ENCODE results near the gene ACO1. TPM values are rescaled to one million over a fixed set of nuclear protein-coding genes. Genes with fewer than 3 reads are reported as not detected.

Gene ACO1
- total RNA-seq, 3 donors from 2014 or later: 44.2 to 169 (median 47.1) TPM

DNA sequence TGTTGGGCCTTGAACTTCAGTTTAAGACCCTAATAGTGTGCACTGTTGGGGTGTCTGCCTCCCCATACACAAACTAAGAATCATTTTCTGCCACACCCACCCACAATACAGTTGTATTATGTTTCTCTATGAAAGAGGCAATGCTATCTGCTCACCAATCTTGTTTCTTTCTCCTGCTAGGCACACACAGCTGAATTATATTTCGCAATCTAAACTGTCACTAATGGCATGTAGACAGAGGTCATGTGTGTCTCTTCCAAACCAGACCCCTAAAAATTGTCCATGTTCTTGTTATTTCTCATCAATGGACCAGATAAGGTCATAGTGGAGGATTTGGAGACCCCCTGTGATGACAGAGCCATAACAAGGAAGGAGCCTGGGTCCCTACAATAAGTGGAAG lies 84.3 kb downstream of the ACO1 start:
- Histone ChIP-seq H3K27me3 (no peaks in the 10 kb centered on the region), H3K4me3 (no peak overlapping the region), H3K4me1 (no peaks in the 10 kb centered on the region), H3K27ac (no peak overlapping the region), H3K36me3 (no peaks in the 10 kb centered on the region), H3K9me3 (no peaks in the 10 kb centered on the region)
- intact Hi-C loops (cut with DNase I; ENCODE audit: low total_unique reads): no loop called here
- no peak for DNase-seq (ENCODE audit: low spot score in 2 of 2)
- TF ChIP-seq POLR2A (IDR thresholded peaks at IDR 0.05): no peak
- TF ChIP-seq, protein P1, sequence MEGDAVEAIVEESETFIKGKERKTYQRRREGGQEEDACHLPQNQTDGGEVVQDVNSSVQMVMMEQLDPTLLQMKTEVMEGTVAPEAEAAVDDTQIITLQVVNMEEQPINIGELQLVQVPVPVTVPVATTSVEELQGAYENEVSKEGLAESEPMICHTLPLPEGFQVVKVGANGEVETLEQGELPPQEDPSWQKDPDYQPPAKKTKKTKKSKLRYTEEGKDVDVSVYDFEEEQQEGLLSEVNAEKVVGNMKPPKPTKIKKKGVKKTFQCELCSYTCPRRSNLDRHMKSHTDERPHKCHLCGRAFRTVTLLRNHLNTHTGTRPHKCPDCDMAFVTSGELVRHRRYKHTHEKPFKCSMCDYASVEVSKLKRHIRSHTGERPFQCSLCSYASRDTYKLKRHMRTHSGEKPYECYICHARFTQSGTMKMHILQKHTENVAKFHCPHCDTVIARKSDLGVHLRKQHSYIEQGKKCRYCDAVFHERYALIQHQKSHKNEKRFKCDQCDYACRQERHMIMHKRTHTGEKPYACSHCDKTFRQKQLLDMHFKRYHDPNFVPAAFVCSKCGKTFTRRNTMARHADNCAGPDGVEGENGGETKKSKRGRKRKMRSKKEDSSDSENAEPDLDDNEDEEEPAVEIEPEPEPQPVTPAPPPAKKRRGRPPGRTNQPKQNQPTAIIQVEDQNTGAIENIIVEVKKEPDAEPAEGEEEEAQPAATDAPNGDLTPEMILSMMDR (IDR thresholded peaks at IDR 0.05): no peak
- no peak for TF ChIP-seq POLR2AphosphoS5 (IDR thresholded peaks at IDR 0.05)

DNA sequence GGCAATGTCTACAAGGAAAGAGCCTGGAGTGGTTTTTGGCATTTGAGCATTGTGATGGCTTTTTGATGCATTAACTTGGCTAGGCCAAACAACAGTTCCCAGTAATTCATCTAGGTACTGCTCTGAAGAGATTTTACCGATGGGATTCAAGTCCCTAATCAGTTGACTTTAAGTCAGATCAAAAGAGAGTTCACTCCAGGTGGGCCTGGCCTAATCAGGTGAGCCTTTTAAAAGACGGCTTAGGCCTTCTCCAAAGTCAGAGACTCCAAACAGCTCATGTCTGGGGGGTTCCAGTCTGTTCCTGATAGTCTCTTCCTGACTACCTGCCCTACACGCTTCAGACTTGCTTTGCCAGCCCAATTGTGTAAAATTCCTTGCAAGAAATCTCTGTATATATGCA lies 87.9 kb downstream of the ACO1 start:
- no peak for DNase-seq (ENCODE audit: low spot score in 2 of 2)
- H3K36me3 ChIP-seq: no peaks in the 10 kb centered on the region
- no peaks in the 10 kb centered on the region for H3K27me3 ChIP-seq

DNA sequence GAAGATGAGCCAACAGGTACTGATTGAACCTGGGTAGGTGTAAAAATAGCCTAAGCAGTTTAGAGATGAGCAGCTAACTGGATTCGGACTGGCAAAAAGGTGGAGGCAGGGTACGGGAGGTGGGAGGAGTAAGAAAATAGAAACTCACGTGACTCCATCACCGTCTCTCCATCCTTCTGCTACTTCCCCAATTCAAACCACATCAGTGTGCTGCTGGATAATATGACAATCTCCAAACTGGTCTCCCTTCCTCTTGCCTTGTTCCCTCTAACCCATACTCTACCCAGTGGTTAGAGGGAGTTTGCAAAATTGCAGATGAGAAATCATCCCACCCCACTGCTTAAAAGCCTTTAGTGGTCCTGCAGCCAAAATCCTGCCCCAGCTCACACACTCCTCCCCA lies 98.9 kb downstream of the ACO1 start:
- Histone ChIP-seq H3K4me3 (no peak overlapping the region), H3K9me3 (no peaks in the 10 kb centered on the region), H3K27ac (no peak overlapping the region), H3K36me3 (peaks cover 6% of the 10 kb centered on the region), H3K4me1 (no peaks in the 10 kb centered on the region), H3K27me3 (no peaks in the 10 kb centered on the region)
- intact Hi-C loops (cut with DNase I; ENCODE audit: low total_unique reads): no loop called here
- TF ChIP-seq, protein P1 (IDR thresholded peaks at IDR 0.05): no peak
- TF ChIP-seq POLR2A (IDR thresholded peaks at IDR 0.05) (no peak), POLR2AphosphoS5 (IDR thresholded peaks at IDR 0.05) (no peak)
- DNase-seq (ENCODE audit: low spot score in 2 of 2): no peak

More for the DNA sequence above, 87.9 kb downstream of the ACO1 start:
- H3K4me3 ChIP-seq: no peak overlapping the region
- H3K9me3 ChIP-seq: no peaks in the 10 kb centered on the region
- TF ChIP-seq, protein P1 (IDR thresholded peaks at IDR 0.05): no peak
- TF ChIP-seq POLR2A (IDR thresholded peaks at IDR 0.05): no peak
- TF ChIP-seq POLR2AphosphoS5 (IDR thresholded peaks at IDR 0.05): no peak
- intact Hi-C loops (cut with DNase I; ENCODE audit: low total_unique reads): no loop called here
- H3K4me1 ChIP-seq: no peaks in the 10 kb centered on the region
- no peak overlapping the region for H3K27ac ChIP-seq

DNA sequence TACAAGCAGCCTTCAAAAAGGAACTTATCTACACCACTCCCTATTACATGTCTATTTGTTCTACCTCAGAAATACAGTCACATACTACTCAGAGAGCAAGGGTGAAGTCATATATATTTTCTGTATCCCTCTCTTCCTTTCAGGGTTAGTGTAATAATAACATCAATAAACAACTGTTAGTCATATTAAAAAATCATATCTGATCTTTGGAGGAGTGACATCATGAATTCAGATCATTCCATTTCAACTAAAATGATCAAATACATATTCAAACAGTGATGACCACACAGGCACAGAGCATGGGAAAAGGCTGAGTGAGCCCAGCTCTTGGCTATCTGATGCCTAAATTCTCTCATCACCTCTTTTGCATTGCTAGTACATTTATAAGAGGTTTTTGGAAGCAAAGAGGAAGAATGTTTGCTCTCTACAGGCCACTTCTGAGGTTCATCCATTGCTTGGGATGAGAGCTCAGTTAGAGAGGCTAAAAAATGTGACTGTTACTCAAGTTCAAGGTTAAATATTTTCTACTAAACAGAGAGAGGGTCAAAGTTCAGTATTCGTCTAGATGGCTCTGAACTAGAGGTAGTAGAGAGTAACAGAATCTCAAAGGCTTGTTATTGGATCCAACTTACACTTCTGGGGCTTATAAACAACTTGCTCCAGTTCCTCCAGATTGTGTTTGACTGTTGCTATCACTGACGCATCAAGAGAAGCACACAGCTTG lies 102.6 kb downstream of the ACO1 start:
- Histone ChIP-seq H3K36me3 (peaks cover 6% of the 10 kb centered on the region), H3K4me3 (no peak overlapping the region), H3K27me3 (no peaks in the 10 kb centered on the region), H3K4me1 (no peaks in the 10 kb centered on the region), H3K9me3 (no peaks in the 10 kb centered on the region), H3K27ac (no peak overlapping the region)
- TF ChIP-seq POLR2A (IDR thresholded peaks at IDR 0.05): no peak
- TF ChIP-seq, protein P1 (IDR thresholded peaks at IDR 0.05): no peak
- TF ChIP-seq POLR2AphosphoS5 (IDR thresholded peaks at IDR 0.05): no peak
- intact Hi-C loops (cut with DNase I; ENCODE audit: low total_unique reads): no loop called here
- no peak for DNase-seq (ENCODE audit: low spot score in 2 of 2)

DNA sequence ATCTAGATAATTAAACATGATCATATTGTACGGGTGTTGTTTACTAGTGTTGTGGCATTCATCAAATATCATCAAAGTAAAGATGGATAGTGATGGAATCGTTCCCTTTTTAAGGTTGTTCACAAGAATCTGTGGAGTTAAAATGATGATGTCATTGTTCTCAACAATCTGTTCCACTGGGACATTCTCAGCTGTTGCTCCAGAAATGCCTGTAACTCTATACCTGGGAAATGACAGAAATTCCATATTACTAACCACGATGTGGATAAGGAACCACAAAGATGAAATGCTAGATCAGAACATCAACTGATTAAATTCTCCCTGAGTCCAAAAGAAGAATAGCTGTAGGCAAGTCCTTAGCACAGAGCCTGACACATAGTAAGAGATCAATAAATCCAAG lies 103.5 kb downstream of the ACO1 start:
- TF ChIP-seq, protein P1 (IDR thresholded peaks at IDR 0.05): no peak
- no peak for TF ChIP-seq POLR2AphosphoS5 (IDR thresholded peaks at IDR 0.05)
- no peak for TF ChIP-seq POLR2A (IDR thresholded peaks at IDR 0.05)
- Histone ChIP-seq H3K4me3 (no peak overlapping the region), H3K27me3 (no peaks in the 10 kb centered on the region), H3K9me3 (no peaks in the 10 kb centered on the region), H3K27ac (no peak overlapping the region), H3K36me3 (peaks cover 6% of the 10 kb centered on the region), H3K4me1 (no peaks in the 10 kb centered on the region)
- no peak for DNase-seq (ENCODE audit: low spot score in 2 of 2)
- intact Hi-C loops (cut with DNase I; ENCODE audit: low total_unique reads): no loop called here
